HG03175 (cell line): ENCODE measurements around the gene ATP6AP2.
"Not testable (repeated sequence)": the region's sequence is repeated elsewhere in the genome, so short reads cannot be mapped to it uniquely, and the experiment has no call there.

Experiments
- ATAC-seq: cut with Tn5 transposase; IDR thresholded peaks from one replicate; pipeline ENCODE4 v1.9.1; 2021; ENCODE audit warnings: mild to moderate bottlenecking, moderate library complexity; ENCODE audit not compliant: unreplicated experiment

Gene ATP6AP2

GRCh38 chrX:40575411-40575810 is 5.4 kb upstream of the ATP6AP2 start:
- not testable (repeated sequence) for ATAC-seq

DNA sequence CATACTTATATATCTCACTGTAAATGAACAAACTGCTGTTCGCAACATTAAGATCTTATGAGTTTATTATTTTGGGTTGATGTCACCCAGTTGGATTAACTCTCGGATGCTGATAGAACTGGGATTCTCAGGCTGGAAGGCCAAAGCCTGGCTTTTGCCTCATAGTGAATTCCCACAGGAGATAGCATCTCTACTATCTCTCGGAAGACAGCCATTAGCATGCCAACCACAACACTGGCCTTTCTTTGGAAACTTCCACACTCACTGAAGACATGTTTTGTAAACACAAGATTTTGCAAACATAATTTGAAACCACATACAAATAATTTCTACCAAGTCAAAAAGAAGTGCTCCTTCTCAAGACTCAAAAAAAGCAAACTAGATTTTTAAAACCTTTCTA is 4.5 kb upstream of the ATP6AP2 start:
- ATAC-seq: no peak

DNA sequence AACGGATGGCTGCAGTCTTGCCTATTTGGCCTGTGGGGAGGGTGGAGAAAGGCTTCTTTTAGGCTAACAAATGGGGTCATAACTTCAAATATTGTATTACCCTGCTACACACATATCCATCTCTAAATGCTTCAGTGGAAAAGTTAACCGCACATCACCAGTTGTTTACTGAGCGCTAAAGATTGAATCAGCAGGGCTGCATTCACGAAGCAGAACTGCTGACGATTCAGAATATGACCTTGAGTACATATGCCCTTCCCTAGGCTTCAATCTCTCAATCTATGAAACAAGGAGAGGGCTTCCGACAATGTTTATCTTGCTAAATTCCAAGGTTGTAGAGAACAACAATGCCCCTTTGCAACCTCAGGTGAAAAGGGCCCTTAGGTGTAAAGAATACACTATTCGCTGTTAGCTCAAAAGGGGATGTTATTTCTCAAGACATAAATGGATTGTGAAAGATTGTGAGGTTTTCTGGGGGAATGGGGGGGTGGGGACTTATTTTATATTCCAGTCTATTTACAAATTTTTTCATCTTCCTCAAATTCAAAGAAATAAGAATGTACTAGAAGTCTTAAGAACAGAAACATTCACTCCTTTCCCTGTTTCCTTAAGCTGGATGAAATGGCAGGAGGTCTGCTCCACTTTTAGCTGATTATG is 2.6 kb upstream of the ATP6AP2 start:
- no peak for ATAC-seq

DNA sequence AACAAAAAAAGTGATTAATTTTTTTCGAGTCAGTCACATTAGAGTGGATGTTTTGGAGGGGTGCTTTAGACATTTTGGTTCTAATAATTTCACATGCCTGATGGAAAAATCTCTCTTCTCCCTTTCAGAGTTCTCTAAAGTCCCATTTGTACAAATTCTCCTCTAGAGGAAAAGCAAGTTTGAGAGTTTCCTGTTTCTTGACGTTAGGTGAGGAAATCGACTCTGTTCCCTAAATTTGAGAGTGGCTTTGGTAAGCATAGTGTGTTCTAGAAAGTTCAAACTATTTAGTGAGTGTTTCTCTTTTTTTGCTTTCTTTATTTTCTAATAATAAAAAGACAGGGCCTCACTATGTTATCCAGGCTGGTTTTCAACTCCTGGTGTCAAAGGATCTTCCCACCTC is 1.6 kb upstream of the ATP6AP2 start:
- no peak for ATAC-seq

- peak; percentile 50 for ATAC-seq
These were observed 752 bp upstream of the ATP6AP2 start for GRCh38 chrX:40579900-40580536.

GRCh38 chrX:40581336-40581920 is 658 bp downstream of the ATP6AP2 start:
- ATAC-seq: no peak

DNA sequence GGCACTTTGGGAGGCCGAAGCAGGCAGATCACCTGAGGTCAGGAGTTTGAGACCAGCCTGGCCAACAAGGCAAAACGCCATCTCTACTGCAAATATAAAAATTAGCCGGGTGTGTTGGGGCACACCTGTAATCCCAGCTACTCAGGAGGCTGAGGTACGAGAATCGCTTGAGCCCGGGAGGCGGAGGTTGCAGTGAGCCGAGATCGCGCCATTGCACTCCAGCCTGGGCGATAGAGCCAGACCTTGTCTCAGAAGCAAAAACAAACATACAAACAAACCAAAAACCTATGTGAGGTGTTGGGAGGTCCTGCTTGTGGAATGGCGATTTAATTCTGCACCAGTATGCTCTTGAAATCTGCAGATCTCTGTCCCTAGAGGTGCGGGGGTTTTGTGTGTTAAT is 1.4 kb downstream of the ATP6AP2 start:
- ATAC-seq: not testable (repeated sequence)

DNA sequence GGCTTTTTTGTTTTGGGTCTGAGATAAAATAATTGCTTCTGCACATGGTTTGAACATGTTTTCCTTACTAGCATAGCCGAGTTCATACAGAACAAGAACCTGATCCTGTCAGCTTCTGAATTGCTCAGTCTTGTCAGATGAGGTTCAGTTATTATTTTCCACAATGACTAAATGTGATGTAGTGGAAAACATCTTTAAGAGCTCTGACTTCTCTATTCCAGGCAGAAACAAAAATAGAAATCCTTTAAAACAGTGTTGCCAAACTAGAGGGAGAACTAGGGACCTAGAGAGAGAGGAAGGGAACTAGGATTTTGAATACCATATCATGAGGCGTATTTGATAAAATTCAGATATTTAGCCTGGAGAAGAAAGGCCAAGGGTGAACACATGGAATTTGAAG is 2.0 kb downstream of the ATP6AP2 start:
- no peak for ATAC-seq

DNA sequence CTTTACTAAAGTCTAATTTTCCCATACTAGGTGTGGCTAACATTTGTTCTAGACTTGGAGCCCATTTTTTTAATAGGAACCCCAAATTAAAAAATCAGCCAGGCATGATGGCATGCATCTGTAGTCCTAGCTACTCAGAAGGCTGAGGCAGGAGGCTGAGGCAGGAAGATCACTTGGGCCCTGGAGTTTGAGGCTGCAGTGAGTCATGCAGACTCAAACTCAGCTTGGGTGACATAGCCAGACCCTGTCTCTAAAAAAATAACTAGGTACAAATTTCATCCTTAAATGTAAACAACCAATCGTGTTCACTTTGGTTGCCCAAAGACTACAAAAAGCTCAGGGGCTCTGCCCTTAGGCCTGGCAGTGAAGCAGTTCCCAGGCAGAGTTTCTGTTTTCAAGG is 6.9 kb downstream of the ATP6AP2 start:
- ATAC-seq: not testable (repeated sequence)

DNA sequence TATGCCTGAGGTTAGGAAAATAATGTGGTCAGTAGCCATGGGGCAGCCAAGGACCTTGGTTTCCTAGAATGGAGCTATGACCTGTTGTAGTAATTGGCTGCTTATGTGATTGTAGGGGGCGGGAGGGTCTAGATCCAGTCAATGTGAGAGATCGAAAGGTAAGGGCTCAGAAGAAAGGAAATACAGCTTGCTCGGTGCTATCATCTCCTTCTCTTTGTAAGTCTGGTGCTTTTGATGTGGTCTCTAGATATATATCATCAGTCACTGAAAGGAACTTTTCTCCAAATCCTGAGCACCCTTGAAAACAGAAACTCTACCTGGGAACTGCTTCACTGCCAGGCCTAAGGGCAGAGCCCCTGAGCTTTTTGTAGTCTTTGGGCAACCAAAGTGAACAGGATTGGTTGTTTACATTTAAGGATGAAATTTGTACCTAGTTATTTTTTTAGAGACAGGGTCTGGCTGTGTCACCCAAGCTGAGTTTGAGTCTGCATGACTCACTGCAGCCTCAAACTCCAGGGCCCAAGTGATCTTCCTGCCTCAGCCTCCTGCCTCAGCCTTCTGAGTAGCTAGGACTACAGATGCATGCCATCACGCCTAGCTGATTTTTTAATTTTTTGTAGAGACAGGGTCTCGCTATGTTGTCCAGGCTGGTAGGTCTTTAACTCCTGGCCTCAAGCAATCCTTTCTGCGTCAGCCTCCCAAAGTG is 9.0 kb downstream of the ATP6AP2 start:
- ATAC-seq: not testable (repeated sequence)

GRCh38 chrX:40603446-40603845 is 22.7 kb downstream of the ATP6AP2 start:
- ATAC-seq: no peak

GRCh38 chrX:40607381-40607780 is 26.6 kb downstream of the ATP6AP2 start:
- no peak for ATAC-seq

- no peak for ATAC-seq
These were observed 31.7 kb downstream of the ATP6AP2 start for GRCh38 chrX:40612511-40612910.

DNA sequence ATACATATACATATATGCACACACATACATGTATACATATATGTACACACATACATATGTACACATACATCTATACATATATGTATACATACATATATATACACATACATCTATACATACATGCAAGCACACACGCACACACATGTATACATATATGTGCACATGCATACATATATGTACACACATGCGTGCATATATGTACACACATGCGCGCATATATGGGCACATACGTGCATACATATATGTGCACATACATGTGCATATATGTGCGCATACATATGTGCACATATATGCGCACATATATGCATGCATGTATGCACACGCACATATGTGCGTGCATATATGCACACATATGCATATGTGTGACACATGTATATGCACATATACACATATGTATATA is 35.2 kb downstream of the ATP6AP2 start:
- ATAC-seq: no peak

DNA sequence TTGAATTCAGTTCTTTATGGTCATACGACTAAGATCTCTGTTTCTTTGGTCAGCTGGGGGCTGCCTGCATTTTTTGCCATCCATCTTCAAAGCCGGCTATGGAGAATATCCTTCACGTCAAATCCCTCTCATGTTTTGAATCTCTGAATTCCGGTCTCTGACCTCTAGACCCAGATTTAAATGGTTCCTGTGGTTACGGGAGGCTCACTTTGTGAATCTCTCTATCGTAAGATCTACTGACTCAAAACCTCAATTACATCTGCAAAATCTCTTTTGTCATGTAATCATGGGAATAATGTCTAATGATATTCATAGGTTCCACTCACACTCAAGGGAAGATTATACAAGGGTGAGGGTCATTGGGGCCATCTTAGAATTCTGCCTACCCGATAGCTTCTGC is 36.8 kb downstream of the ATP6AP2 start:
- ATAC-seq: no peak

DNA sequence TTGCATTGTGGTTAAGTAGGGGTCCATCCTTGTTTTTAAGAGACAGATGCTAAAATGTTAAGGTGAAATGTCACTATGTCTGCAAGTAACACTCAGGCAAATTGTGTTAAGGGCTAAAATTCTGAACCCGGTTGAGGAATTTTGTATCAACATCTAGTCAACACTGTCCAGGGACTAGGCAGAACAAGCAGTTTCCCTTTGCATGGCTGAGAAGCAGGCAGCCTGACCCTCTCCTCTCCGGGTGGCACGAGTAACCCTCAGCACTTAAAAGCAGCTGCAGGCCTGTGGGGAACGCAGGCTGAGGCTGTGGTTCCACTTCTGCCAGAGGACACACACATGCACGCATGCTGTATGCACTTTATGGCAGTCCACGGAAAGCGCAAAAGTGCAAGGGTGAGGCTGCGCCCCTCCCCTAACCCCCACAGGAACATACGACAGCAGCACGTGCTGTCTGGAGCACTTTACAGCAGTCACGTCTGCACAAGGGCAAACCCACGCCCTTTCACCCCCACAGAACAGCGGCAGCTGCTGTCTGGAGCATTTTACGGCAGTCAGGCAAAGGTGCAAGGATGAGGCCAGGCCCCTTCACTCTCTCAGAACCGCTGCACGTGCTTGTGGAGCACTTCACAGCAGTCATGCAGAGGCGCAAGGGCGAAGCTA is 41.8 kb downstream of the ATP6AP2 start:
- no peak for ATAC-seq

DNA sequence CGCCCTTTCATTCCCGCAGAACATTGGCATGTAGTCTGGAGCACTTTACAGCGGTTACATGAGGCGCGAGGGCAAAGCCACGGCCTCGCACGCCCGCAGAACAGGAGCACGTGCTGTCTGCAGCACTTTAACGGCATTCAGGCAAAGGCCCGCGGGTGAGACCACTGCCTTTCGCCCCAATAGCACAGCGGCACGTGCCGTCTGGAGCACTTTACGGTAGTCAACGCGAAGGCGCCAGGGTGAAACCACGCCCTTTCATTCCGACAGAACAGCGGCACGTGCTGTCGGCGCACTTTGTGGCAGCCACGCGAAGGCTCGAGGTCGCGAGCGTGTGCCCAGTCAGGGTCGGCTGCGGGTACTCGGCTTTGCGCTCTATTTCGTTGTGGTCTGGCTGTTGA is 42.4 kb downstream of the ATP6AP2 start, which contains the start of gene MPC1L:
MPC1L (plus strand) TSS at position 290 of the 398 bp plus-strand sequence. CDS start 138 bp downstream, outside the sequence.
- no peak for ATAC-seq

- no peak for ATAC-seq
These were observed 42.9 kb downstream of the ATP6AP2 start for GRCh38 chrX:40623665-40624064.

GRCh38 chrX:40625294-40625693 is 44.5 kb downstream of the ATP6AP2 start:
- ATAC-seq: no peak

DNA sequence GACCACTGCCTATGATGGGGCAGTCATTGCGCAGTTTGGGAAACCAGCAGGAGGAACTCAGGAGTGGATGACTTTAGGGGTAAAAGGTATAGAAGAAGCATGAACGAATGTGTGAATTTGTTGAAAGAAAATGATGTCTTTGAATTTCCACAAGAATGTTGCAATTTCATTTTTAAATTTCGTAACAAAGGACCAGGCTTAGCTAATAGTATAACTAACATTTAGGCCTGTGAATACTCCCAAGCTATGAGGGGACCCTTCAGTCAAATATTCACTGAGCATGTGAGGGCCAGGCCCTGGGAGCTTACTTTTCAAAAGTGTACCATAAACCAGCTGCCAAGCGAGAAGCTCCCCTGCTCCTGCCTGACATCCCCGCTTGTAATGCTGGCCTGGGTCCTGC is 47.7 kb downstream of the ATP6AP2 start:
- ATAC-seq: no peak

- no peak for ATAC-seq
These were observed 51.4 kb downstream of the ATP6AP2 start for GRCh38 chrX:40632199-40632598.
